ENCODE measurements around the gene THAP4. TPM values are rescaled to one million over a fixed set of nuclear protein-coding genes. Genes with fewer than 3 reads are reported as not detected.
"Not testable (repeated sequence)": the region's sequence is repeated elsewhere in the genome, so short reads cannot be mapped to it uniquely, and the experiment has no call there.

THAP4 gene
- polyA plus RNA-seq, 1 donor = 42.7 TPM

DNA sequence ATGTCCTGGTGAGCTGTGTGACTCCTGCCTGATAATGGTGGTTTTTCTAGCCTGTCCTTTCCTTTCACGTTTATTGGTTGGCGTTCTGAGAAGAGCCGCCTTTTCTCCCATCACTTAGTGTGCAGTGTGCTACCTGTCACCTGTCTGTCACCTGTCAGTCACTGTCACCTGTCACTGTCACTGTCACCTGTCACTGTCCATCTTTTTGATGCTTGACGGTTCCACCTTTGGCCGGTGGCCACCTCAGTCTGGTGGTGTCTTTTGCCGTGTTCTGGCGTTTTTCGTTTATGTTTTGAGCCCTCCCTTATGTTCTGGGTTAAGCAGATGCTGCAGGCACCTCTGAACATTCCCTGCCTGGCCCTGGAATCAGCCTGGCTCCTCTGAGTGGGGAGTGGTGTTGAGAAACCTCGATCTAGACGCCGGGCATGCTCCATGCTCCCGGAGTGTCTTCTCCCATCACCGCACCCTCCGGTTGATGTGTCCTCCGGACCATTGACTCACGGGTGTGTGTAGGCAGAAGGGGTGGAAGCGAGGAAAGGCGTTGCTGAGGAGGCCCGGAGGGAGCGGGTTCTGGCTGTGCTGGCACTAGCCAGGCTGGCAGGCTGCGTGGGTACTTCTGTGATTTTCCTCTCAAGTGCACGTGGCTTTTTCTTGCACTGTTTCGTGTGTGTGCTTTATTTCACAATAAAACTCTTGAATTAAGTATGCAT lies 28.9 kb upstream of the THAP4 start:
- DNase-seq (ENCODE audit: low read depth) = no peak

DNA sequence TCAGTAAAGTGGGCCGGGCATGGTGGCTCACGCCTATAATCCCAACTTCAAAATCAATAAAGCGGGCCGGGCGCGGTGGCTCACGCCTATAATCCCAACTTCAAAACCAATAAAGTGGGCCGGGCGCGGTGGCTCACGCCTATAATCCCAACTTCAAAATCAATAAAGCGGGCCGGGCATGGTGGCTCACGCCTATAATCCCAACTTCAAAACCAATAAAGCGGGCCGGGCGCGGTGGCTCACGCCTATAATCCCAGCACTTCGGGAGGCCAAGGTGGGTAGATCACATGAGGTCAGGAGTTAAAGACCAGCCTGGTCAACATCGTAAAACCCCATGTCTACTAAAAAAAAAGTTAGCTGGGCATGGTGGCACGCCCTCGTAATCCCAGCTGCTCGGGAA lies 25.8 kb upstream of the THAP4 start:
- not testable (repeated sequence) for DNase-seq (ENCODE audit: low read depth)

DNA sequence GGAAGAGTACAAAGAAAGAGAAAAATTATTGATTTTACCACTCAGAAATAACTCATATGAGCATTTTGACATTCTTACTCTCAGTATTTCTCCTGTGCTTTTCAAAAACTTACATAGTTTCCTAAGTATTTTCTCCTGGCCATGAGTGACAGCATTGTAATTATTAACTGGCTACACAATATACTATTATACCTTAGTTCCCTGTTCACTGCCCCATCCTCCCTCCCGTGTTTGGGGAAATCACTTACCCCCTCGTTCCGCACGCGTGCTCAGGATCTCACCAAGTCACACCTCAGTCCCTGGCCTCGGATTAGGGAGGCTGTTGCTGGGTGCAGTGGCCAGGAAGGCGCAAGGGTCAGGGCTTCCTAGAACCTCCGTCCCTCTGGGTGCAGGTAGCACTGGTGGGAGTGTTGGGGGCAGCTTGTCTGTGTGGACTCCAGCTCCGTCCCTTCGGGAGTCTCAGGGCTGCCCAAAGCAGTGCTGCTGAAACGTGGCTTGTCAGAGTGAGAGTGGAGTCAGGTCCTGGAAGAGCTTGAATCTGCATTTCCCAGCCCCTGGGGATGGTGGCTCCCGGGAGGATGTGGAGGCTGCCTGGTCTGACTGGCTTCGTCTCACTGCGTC lies 23.7 kb upstream of the THAP4 start:
- DNase-seq (ENCODE audit: low read depth) = no peak

DNA sequence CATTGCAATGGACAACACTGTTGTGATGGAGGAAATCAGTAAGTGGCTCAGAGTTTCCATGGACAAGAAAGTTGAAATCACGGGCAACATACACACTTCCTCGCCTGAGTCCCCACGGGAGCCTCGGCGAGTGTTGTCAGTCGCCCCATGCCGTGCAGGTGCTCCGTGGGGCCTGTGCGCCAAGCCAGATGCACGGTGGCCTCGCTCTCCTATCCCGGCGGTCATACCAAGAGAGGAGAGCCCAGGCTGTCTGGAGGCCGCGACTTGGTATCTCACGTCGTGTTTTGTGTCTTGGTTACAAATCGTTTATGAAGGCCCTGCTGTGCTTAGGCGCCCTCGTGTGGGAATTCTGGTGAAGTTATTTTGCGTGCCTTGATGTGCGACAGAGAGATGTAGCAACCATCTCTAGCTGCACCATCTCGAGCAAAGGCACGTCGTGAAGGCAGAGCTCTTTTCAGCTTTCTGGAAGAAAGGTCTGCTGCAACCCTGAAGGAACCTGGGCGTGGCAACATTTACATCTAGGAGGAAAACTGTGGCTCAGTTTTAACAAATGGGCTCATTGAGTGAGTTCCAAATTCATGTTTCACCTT lies 22.3 kb upstream of the THAP4 start:
- peak; percentile 49 for DNase-seq (ENCODE audit: low read depth)

DNA sequence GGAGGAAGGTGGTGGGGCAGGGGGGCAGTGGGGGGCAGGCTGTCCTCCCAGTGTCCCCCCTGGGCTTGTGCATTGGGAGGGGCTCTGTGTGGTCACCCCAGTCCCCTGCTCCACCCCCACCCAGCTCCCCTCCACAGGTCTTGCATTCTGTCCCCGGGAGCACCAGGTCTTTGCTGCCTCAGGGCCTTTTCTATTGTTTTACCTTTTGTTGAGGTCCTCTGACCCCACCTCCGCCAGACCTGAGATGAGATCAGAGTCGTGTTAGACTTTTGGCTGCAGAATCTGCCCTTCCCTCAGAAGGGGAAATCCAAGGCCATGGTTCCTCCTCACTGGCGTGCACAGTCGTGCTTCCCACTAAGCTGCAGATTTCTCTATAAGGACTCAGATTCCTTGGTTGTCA lies 21.3 kb upstream of the THAP4 start:
- no peak for DNase-seq (ENCODE audit: low read depth)

DNA sequence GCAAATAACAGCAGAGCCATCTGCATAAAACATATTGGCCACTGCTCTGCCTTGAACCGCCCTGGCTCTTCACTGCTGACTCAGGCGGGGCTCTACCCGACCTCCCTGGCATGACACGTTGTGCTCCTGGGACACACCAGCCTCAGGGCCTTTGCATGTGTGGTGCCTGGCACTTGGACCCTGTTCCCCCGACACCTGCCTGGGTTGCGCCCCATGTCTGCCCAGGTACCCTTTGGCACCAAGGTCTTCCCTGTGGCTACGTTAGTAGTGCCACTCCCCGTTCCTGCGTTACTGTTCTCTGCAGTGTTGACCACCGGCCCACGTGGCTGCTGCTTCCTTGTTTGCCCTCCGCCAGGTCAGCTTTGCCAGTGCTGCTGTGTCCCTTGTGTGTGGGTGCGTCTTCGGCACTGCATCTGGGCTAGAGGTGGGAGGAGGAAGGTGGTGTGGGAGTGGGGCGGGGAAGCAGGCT lies 20.9 kb upstream of the THAP4 start:
- DNase-seq (ENCODE audit: low read depth) = no peak

DNA sequence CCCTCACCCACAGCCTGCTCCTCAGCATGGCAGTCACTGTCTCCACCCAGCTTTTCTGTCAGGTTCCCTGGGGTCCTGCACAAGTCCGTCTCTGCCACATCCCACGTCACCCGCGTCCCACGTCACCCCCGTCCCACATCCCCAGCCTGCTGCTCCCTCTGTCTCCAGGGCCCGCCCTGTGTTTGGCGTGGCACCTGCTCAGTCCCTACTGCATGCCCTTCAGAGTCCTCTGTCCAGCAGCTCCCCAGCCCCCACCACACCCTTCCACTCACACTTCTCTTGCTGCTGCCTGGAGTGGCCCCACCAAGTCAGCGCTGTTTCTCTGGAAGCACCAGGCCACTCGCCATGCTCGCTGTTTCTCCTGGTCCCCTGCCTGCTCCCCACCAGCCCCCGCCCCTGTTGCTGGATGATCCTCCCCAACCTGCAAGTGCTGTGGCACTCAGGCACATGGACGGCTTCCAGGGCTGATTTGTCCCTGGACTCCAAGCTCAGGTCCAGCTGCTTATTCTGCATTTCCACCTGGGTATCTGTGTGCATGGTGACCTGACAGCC lies 19.3 kb upstream of the THAP4 start:
- DNase-seq (ENCODE audit: low read depth) = no peak

DNA sequence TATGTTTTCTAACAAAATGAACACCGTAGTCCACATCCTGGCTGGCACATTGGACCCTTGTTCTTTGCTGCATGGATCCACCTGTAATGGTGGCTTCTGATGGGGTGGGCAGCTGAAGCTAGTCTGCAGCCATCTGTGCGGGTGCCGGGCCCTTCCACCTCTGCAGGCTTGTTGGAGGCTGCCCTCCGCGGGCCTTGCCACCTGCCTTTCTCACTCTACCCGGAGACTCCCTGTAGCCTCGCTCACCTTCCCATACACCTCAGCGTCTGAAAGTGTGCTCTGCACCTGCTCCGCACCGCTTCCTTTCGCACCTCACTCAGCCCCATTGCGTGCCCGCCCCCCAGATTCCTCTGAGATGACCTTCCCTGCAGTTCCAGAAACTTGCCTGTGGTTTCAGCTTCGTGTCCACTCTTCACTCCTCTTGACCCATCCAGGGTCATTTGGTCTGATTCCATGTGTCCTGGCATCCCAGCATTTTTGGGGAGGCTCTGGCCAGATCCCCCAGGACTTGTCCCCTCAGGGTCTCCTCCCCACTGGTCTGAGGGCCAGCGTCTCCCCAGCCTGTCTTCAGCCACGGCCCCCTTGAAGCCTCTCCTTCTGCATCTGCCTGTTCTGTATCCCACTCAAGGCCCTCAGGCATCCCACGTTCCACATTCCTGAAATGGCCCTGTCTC lies 18.7 kb upstream of the THAP4 start:
- no peak for DNase-seq (ENCODE audit: low read depth)

DNA sequence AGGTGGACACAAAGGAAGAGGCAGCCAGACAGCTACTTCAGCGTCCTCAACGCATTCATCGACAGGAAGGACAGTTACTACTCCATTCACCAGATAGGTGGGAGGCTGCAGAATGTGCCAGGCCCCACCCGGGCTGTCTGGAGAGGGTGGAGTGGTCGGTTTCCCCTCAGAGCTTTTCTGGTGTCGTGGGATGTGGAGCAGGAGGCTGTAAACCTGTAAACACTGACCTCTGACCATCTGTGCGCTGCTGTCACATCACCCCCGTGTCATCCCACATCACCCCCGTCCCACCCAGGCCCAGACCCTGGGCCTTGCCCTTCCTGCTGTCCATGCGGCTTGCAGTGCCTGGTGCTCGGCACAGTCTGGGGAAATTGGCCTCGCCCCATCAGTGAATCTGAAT lies 17.6 kb upstream of the THAP4 start:
- DNase-seq (ENCODE audit: low read depth) = no peak

DNA sequence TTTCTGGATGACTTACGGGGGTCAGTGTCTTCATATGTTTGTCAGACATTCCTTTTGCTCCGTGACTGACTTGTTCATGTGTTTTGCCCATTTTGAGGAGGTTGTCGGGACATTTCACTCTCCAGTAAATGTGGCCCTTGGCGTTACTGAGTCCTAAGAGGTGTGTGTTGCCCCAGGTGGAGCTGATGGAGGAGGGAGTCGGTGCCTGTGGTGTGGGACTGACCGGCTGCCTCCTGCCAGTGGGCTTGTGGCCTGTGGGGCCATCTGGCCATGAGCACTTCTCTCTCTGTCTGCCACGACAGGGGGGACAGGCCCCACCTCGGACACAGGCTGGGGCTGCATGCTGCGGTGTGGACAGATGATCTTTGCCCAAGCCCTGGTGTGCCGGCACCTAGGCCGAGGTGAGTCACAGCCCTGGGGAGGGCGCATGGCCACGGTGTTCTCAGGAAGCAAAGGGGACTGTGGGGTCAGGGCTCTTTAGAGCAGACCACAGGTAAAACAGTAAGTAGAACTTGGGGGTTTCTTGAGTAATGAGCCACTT lies 16.3 kb upstream of the THAP4 start:
- DNase-seq (ENCODE audit: low read depth) = no peak

DNA sequence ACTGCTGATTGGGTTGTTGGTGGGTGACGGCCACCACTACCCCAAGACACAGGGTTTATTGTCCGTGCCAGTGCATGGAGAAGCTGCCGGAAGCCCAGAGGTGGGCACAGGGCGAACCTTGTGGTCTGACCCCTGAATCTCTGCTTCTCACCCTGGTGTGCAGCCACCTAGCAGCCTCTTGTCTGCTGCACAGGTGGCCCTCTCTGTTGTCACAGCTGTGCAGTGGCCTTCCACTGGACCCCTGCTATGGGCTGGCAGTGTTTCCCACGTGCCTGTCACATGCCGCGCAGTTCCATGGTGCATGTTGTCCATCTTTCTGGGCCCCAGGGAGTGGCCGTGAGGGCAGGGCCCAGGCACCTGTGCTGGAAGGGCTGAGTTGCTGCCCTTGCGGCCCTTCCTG lies 15.8 kb upstream of the THAP4 start:
- no peak for DNase-seq (ENCODE audit: low read depth)

DNA sequence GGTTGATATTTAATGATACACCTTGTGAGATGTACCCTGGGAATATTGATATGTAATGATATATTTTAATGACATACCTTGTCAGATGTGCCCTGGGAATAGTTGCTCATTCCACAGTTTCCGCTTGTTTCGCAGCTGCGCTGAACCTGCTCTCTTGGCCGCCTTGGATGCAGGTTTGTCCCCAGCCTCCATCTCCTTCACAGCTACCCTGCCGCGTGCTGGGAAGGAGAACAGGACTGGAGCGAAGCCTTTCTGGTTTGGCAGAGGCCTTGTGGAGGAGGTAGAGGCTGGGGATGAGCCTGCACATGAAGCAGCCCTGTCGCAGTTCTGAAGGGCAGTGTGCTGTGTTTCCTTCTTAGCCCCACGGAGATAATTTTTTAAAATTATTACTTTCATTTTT lies 15.2 kb upstream of the THAP4 start:
- DNase-seq (ENCODE audit: low read depth) = no peak

DNA sequence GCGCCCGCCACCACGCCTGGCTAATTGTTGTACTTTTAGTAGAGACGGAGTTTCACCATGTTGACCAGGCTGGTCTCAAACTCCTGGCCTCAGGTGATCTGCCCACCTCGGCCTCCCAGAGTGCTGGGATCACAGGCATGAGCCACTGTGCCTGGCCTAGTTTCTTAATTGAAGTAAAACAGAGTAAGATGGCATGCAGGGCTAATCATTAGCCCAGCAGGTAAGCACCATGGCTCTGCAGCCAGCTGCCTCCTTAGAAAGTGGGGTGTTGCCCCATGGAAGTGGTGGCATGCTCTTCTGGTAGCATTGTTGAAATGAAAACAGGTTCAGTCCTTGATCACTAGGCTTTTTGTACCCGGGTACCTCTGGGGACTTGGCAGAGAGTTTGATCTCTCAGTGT lies 13.0 kb upstream of the THAP4 start:
- DNase-seq (ENCODE audit: low read depth) = no peak

DNA sequence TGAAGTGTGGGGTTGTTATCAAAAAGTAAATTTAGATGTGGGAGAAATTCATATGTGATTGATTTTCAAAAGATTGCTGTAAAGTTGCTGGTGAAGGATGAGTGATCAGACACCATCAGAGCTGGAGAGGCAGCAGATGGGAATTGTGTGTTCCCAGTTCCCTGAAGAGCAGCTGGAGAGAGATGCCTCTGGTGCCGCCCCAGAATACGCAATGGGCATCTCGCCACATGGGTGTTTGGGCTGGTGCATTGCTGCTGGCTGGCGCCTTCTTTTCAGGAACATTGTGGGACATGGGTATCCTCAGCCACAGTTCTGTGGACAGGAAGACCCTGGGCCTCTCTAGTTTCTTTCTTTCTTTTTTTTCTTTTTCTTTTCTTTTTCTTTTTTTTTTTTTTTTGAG lies 12.4 kb upstream of the THAP4 start:
- no peak for DNase-seq (ENCODE audit: low read depth)

DNA sequence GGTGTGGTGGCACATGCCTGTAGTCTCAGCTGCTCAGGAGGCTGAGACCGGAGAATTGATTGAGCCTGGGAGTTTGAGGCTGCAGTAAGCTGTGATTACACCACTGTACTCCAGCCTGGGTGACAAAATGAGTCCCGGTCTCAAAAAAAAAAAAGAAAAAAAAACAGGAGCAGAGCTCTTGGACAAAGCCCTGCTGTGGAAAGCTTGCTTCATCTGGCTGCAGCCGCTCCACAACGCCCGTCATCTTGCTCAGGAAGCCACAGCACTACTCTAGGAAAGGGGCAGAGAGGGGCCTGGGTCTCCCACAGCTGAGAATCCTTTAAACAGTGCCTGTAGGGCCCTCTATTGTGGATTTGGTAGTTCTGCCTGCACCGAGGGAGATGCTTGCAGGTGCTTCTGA lies 11.5 kb upstream of the THAP4 start:
- no peak for DNase-seq (ENCODE audit: low read depth)

DNA sequence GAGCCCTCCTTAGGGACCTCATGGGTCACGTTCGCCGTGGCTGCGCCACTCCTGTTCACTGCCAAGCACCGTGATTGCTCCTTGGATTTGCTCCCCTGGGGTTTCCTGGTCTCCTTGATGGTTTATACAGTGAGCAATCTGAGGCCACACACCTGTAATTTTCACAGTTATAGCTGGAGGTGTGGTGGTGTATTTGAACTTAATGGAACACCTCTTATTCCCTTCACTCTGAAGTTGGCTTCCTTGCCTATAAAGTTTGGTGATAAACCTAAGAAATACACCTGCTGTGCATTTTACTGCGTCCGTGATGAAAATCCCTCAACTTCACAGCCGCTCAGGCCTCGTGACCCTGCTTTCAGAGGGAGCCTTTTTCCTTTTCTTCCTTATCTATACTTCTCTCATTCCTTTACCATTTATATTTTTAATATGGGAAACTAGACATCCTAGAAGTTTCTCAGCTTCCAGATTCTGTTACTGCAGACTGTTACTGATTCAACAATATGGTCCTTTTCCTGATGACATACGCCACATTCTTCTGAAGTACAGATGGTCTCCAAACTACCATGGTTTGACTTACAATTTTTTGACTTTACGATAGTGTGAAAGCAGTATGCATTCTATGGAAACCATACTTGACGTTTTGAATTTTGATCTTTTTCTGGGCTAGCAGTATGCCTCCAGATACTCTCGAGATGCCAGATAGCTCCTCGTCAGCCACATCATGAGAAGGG lies 9.1 kb upstream of the THAP4 start:
- DNase-seq (ENCODE audit: low read depth) = no peak

DNA sequence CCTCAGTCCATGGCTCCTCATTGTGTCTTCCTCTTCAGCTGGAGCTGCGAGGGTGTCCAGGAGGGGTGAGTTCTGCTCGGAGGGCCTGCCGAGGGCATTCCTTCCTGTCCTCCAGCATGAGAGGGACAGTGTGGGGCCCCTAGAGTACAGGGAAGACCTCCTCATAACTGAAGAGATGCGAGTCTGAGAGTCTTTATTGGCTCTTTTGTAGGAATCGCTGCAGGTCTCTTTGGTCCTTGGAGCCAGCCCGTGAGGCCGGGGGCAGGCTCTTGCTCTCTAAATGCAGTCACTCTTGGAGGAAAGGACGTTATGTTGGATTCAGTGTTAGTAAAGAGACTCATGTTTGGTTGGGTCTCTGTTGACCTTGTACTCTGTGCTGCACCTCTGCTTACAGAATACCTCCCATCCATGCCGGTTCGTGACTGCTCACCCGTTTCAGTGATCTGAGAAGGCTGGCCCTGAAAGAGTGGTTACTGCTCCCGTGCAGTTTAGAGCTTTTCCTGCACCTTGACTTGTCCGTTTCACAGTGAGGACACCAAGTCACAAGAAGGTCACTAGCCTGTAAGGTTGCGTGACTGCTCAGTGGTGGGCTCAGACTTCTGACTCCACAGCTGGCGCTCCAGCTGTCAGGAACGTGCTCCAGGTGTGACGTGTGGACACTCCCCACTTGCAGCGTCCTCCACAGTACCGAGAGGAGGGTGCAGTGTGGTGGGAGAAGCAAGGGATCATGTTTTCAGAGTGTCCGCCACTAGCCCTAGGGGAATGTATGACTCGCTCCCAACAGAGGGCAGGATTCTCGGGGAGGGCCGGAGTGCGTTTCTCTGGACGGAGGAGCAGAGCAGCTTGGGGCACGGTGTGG lies 8.3 kb upstream of the THAP4 start:
- DNase-seq (ENCODE audit: low read depth) = no peak

DNA sequence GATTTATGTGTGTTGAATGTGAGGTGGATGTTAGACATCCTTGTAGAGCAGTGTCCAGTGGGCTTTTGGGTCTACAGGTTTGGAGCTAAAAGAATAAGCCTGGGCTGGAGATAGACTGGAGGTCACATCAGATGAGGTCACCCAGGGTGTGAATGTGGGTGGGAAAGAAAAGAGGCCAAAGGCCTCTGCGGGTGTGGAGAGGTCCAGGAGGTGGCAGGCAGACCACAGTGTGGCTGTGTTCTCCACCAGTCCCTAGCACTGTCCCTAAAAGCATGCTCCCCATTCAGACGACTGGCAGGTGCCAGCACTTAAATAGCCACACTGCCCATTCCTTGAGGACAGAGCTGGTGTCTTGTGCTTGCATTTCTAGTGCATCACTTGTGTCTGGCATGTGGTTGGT lies 4.7 kb upstream of the THAP4 start:
- DNase-seq (ENCODE audit: low read depth) = no peak

DNA sequence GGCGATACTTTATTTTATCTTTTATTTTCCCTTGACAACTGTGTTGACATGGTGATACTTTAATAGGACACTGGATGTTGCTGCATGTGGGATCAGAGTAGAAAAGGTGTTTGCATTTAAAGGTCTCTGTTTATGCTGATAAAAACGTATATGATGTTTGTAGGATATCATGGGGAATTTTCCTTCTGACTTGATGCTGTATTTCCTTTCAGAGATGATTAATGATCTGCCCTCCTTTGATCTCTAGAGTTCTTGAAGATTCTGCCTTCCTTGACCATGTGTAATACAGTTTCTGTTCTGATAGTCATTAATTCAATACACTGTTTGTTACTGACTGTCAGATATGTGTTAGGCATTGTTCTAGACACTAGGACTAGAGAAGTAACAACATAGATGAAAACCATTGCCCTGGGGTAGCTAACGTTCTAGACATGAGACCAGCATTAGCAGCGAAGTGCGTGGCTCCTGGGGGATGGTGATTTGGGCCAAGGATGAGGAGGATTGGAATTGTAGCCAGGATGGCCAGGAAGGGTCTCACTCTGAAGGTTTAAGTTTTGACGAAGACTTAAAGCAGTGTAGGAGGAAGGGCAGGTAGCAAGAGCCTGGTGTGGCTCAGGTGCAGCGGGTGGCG lies 3.3 kb upstream of the THAP4 start:
- no peak for DNase-seq (ENCODE audit: low read depth)

DNA sequence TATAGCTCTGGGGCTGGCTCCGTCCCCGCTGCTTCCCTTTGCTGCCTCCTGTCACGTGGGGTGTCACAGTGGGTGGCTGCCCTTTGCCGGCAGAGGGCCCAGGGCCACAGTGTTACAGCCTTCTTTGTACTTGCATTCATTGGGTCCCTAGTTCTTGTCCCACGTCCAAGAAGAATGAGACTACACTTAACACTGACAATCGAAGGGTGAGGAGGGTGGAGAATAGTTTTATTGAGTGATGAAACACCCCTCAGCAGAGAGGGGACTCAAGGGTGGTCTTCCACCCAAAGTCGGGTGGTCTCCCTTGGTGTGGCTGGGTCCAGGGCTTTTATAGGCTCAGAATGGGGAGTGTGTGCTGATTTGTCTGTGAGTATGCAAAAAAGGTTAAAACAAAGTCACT lies 2.4 kb upstream of the THAP4 start:
- DNase-seq (ENCODE audit: low read depth) = no peak

Data from forelimb muscle (tissue), 1 donor.